ENCODE results near the gene AIMP2. TPM values are rescaled to one million over a fixed set of nuclear protein-coding genes. Genes with fewer than 3 reads are reported as not detected.

The AIMP2 gene
- total and polyA plus RNA-seq, 12 donors, result 21.8 to 76.4 (median 53.8) TPM

GRCh38 chr7:6026820-6027311, 17.8 kb downstream of the AIMP2 start:
- no peak for TF ChIP-seq CTCF (IDR thresholded peaks at IDR 0.05)
- Histone ChIP-seq H3K27me3 (no peaks in the 10 kb centered on the region), H3K27ac (peak overlapping the region in 9 of 10 donors; percentile 8 to 91 (median 67)), H3K36me3 (peaks cover 0 to 100% (median 61%) of the 10 kb centered on the region in 9 donors), H3K4me3 (peak overlapping the region in 6 of 10 donors; percentile 18 to 53 (median 36)), H3K9me3 (no peaks in the 10 kb centered on the region), H3K4me1 (peaks cover 0 to 27% (median 14%) of the 10 kb centered on the region in 9 donors)
- DNase-seq (no peak), ATAC-seq (peak in 5 of 8 donors; percentile 24 to 52 (median 39))
- intact Hi-C loops (cut with DNase I), result no loop called here
- 72 to 86% methylated on average over 12 of the region's 12 CpGs for WGBS, 2 donors

GRCh38 chr7:6027806-6028365, 18.8 kb downstream of the AIMP2 start:
- no peak for TF ChIP-seq CTCF (IDR thresholded peaks at IDR 0.05)
- Histone ChIP-seq H3K27me3 (no peaks in the 10 kb centered on the region), H3K4me3 (no peak overlapping the region), H3K36me3 (peaks cover 0 to 100% (median 51%) of the 10 kb centered on the region in 9 donors), H3K4me1 (peaks cover 0 to 32% (median 16%) of the 10 kb centered on the region in 9 donors), H3K27ac (peak overlapping the region in 1 of 10 donors; percentile 91), H3K9me3 (no peaks in the 10 kb centered on the region)
- intact Hi-C loops (cut with DNase I), result no loop called here
- WGBS, 2 donors, result 97 to 100% methylated on average over 1 of the region's 1 CpG
- DNase-seq (no peak), ATAC-seq (no peak)

- Histone ChIP-seq H3K27ac (no peak overlapping the region), H3K4me3 (no peak overlapping the region), H3K36me3 (peaks cover 0 to 100% (median 44%) of the 10 kb centered on the region in 9 donors), H3K4me1 (peaks cover 0 to 32% (median 16%) of the 10 kb centered on the region in 9 donors), H3K9me3 (no peaks in the 10 kb centered on the region), H3K27me3 (no peaks in the 10 kb centered on the region)
- TF ChIP-seq CTCF (IDR thresholded peaks at IDR 0.05), result no peak
- intact Hi-C loops (cut with DNase I), result no loop called here
- ATAC-seq (no peak), DNase-seq (no peak)
- 94 to 95% methylated on average over 5 of the region's 5 CpGs for WGBS, 2 donors
Measured at GRCh38 chr7:6028563-6028962, 19.5 kb downstream of the AIMP2 start.

- WGBS, 2 donors, result 81 to 90% methylated on average over 2 of the region's 2 CpGs
- Histone ChIP-seq H3K9me3 (no peaks in the 10 kb centered on the region), H3K4me1 (peaks cover 0 to 26% (median 12%) of the 10 kb centered on the region in 9 donors), H3K27me3 (no peaks in the 10 kb centered on the region), H3K4me3 (no peak within 1 kb of the TSS), H3K27ac (no peak within 1 kb of the TSS), H3K36me3 (peaks cover 0 to 100% (median 42%) of the 10 kb centered on the region in 9 donors)
- DNase-seq, result no peak
- no peak for TF ChIP-seq CTCF (IDR thresholded peaks at IDR 0.05)
- ATAC-seq, result no peak
- intact Hi-C loops (cut with DNase I), result no loop called here
Measured at GRCh38 chr7:6030988-6031387, 21.9 kb downstream of the AIMP2 start, which contains the start of gene ANKRD61. ANKRD61 (plus strand) TSS chr7:6031376; CDS start chr7:6031376, 0 bp downstream.
